ENCODE data around the gene TMEM74B.
"Not testable (repeated sequence)": the region's sequence is repeated elsewhere in the genome, so short reads cannot be mapped to it uniquely, and the experiment has no call there.

Gene TMEM74B

GRCh38 chr20:1178623-1179022, 6.2 kb downstream of the TMEM74B start:
- DNase-seq (ENCODE audit: low read depth): no peak

GRCh38 chr20:1178103-1178502, 6.7 kb downstream of the TMEM74B start:
- DNase-seq (ENCODE audit: low read depth): no peak

GRCh38 chr20:1177680-1178079, 7.1 kb downstream of the TMEM74B start:
- peak; percentile 31 for DNase-seq (ENCODE audit: low read depth)

GRCh38 chr20:1174787-1175186, 10.0 kb downstream of the TMEM74B start:
- DNase-seq (ENCODE audit: low read depth): no peak

GRCh38 chr20:1173698-1174097, 11.1 kb downstream of the TMEM74B start:
- no peak for DNase-seq (ENCODE audit: low read depth)

GRCh38 chr20:1171461-1172093, 13.2 kb downstream of the TMEM74B start:
- DNase-seq (ENCODE audit: low read depth): peak; percentile 46

GRCh38 chr20:1169224-1169623, 15.6 kb downstream of the TMEM74B start:
- no peak for DNase-seq (ENCODE audit: low read depth)

- peak; percentile 29 for DNase-seq (ENCODE audit: low read depth)
Observed at GRCh38 chr20:1166948-1167720, 17.6 kb downstream of the TMEM74B start.

- DNase-seq (ENCODE audit: low read depth): no peak
Observed at GRCh38 chr20:1165941-1166340, 18.8 kb downstream of the TMEM74B start.

GRCh38 chr20:1165521-1165920, 19.3 kb downstream of the TMEM74B start:
- no peak for DNase-seq (ENCODE audit: low read depth)

- no peak for DNase-seq (ENCODE audit: low read depth)
Observed at GRCh38 chr20:1164871-1165270, 19.9 kb downstream of the TMEM74B start.

GRCh38 chr20:1163653-1164052, 21.1 kb downstream of the TMEM74B start:
- DNase-seq (ENCODE audit: low read depth): no peak

- no peak for DNase-seq (ENCODE audit: low read depth)
Observed at GRCh38 chr20:1163105-1163504, 21.7 kb downstream of the TMEM74B start.

GRCh38 chr20:1160991-1161390, 23.8 kb downstream of the TMEM74B start:
- no peak for DNase-seq (ENCODE audit: low read depth)

- no peak for DNase-seq (ENCODE audit: low read depth)
Observed at GRCh38 chr20:1160496-1160895, 24.3 kb downstream of the TMEM74B start.

GRCh38 chr20:1155342-1155741, 29.4 kb downstream of the TMEM74B start:
- DNase-seq (ENCODE audit: low read depth): no peak

- DNase-seq (ENCODE audit: low read depth): no peak
Observed at GRCh38 chr20:1154691-1155090, 30.1 kb downstream of the TMEM74B start.

GRCh38 chr20:1154226-1154625, 30.6 kb downstream of the TMEM74B start:
- no peak for DNase-seq (ENCODE audit: low read depth)

GRCh38 chr20:1150968-1151367, 33.8 kb downstream of the TMEM74B start:
- no peak for DNase-seq (ENCODE audit: low read depth)

GRCh38 chr20:1150218-1150617, 34.6 kb downstream of the TMEM74B start:
- DNase-seq (ENCODE audit: low read depth): peak; percentile 20

- DNase-seq (ENCODE audit: low read depth): not testable (repeated sequence)
Observed at GRCh38 chr20:1149812-1150211, 35.0 kb downstream of the TMEM74B start.

GRCh38 chr20:1146957-1147356, 37.8 kb downstream of the TMEM74B start:
- DNase-seq (ENCODE audit: low read depth): no peak

- no peak for DNase-seq (ENCODE audit: low read depth)
Observed at GRCh38 chr20:1144401-1145172, 40.2 kb downstream of the TMEM74B start.

Data from ELR (cell line).